ENCODE measurements around the gene NOL9.

GRCh38 chr1:6531996-6532395, 22.3 kb downstream of the NOL9 start:
- TF ChIP-seq EZH2 (IDR thresholded peaks at IDR 0.05) (no peak), CTCF (IDR thresholded peaks at IDR 0.05) (no peak), EZH2phosphoT487 (IDR thresholded peaks at IDR 0.05) (no peak)

All from neural progenitor cell (in vitro differentiated cells).